Activated CD4-positive, alpha-beta T cell treated with anti-CD3 and anti-CD28 coated beads for 1 hour (primary cell): ENCODE measurements around the gene RNFT1.
"Not testable (repeated sequence)": the region's sequence is repeated elsewhere in the genome, so short reads cannot be mapped to it uniquely, and the experiment has no call there.

Experiments used
- DNase-seq: peaks from one replicate; pipeline ENCODE4 v3.0.0-alpha.2; 2020

Gene RNFT1

GRCh38 chr17:59920637-59921036, 43.9 kb downstream of the RNFT1 start:
- not testable (repeated sequence) for DNase-seq

GRCh38 chr17:59916446-59916845, 48.1 kb downstream of the RNFT1 start:
- DNase-seq = no peak

GRCh38 chr17:59914274-59914854, 50.2 kb downstream of the RNFT1 start:
- DNase-seq = no peak

GRCh38 chr17:59907467-59907866, 57.1 kb downstream of the RNFT1 start:
- DNase-seq = no peak

- no peak for DNase-seq
These were observed 61.1 kb downstream of the RNFT1 start for GRCh38 chr17:59903455-59903854.
